KOPT-K1 (cell line): ENCODE measurements around the gene BNIP3.

Experiments used
- H3K27ac ChIP-seq: fragments of 200-600 bp; sonication (generic); 2 replicates; pipeline ENCODE4 v1.5.1; 2016; ENCODE audit warnings: antibody characterized with exemption, mild to moderate bottlenecking, low read depth, low read length; ENCODE audit not compliant: poor library complexity, severe bottlenecking
- H3K36me3 ChIP-seq: fragments of 200-600 bp; sonication (generic); 2 replicates; pipeline ENCODE4 v1.5.1; 2017; ENCODE audit warnings: antibody characterized with exemption, mild to moderate bottlenecking, low read length, moderate library complexity; ENCODE audit not compliant: insufficient read depth
- H3K9me3 ChIP-seq: fragments of 200-600 bp; sonication (generic); 2 replicates; pipeline ENCODE4 v1.5.1; 2017; ENCODE audit warnings: antibody characterized with exemption, low read length, mild to moderate bottlenecking; ENCODE audit not compliant: insufficient read depth, poor library complexity, severe bottlenecking

The BNIP3 gene

DNA sequence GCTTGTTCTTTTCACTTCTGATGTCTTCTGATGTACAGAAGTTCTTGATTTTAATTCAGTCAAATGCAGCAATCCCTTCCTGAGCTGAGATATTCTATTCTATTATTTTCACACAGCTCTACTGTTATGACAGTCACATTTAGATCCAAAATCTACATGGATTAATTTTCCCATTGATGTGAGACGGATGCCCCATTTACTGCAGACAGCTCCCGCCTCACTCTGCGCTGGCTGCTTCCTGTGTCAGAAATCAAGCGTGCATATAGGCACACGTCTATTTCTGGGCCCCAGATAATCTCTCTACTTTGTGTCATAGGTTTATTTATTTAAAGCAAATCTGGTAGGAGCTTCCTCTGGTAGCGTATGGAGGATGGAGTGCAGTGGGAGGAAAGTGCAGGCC, 6.7 kb downstream of the BNIP3 start:
- no peaks in the 10 kb centered on the region for H3K9me3 ChIP-seq
- H3K27ac ChIP-seq, result peak overlapping the region; percentile 17
- peaks cover 97% of the 10 kb centered on the region for H3K36me3 ChIP-seq

DNA sequence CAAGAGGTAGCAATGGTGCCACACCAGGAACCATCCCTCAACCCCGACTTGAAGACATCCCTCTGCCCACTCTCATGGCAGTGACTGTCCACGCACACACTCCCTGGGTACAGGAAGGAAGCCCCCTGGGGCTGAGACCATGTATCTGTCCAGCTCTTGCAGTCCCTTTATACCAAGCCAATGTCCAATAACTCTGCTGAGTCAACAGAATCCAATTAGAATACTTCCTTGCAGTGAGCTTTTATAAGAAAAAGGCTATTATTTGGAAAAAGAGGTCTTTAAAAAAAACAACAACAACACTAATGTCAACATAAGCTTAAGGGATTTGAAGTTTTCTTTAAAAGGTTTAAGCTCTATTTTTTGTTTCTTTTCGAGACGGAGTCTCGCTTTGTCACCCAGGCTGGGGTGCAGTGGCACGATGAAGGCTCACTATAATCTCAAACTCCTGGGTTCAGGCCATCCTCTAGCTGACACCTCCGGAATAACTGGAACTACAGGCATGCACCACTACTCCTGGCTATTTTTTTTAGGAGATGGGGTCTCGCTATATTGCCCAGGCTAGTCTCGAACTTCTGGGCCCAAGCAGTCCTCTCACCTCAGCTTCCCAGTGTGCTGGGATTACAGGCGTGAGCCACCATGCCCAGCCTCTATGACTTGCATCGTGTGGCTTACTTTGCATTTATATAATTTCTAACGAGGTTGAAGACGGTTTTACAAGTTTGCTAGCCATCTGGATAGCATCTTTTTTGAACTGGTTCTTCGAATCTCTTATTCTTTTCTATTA, 7.5 kb downstream of the BNIP3 start:
- Histone ChIP-seq H3K36me3 (peaks cover 98% of the 10 kb centered on the region), H3K9me3 (no peaks in the 10 kb centered on the region), H3K27ac (peak overlapping the region; percentile 65)

GRCh38 chr10:131973160-131973951, 8.4 kb downstream of the BNIP3 start:
- H3K27ac ChIP-seq, result peak overlapping the region; percentile 65
- peaks cover 98% of the 10 kb centered on the region for H3K36me3 ChIP-seq

GRCh38 chr10:131972474-131973071, 9.2 kb downstream of the BNIP3 start:
- H3K27ac ChIP-seq, result peak overlapping the region; percentile 65

More at GRCh38 chr10:131973160-131973951, 8.4 kb downstream of the BNIP3 start:
- H3K9me3 ChIP-seq, result no peaks in the 10 kb centered on the region

DNA sequence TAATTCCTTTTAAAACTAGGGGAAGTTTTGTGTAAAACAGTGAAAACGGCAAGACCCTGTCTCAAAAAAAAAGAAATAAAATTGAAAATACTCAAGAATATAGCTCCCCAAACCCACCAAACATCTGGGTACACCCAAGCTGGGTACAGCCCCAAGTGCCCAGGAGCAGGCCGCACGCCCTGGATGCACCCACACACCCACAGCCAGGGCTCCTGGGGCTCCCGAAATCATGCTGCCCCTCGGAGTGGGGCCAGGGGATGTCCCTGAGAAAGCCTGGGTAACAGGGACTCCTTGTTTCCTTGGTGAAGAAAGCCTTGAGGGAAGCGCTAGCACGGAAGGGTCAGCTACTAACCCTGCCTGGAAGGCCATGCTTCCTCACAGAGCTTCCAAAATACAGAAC, 10.1 kb downstream of the BNIP3 start:
- Histone ChIP-seq H3K9me3 (no peaks in the 10 kb centered on the region), H3K36me3 (peaks cover 97% of the 10 kb centered on the region), H3K27ac (peak overlapping the region; percentile 65)

More at GRCh38 chr10:131972474-131973071, 9.2 kb downstream of the BNIP3 start:
- H3K9me3 ChIP-seq, result no peaks in the 10 kb centered on the region
- H3K36me3 ChIP-seq, result peaks cover 97% of the 10 kb centered on the region

DNA sequence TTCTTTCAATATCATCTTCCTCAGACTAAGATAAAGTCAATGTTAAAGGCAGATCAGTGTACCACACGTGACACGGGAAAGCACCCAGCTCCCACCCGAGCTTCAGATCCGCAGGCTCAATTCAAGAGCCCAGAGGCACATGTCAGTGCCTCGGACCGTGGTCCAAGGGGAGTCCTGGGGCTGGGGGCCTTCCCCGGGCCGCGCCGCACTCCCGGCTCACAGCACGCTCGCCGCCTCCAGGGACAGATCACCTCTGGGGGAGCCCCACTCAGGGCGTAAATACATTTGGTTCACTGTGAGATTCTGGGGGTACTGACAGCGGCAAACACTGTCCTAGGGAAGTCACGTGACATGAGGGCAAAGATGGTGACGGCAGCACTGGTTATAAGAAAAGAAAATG, 10.8 kb downstream of the BNIP3 start:
- Histone ChIP-seq H3K9me3 (no peaks in the 10 kb centered on the region), H3K36me3 (peaks cover 97% of the 10 kb centered on the region), H3K27ac (no peak overlapping the region)

DNA sequence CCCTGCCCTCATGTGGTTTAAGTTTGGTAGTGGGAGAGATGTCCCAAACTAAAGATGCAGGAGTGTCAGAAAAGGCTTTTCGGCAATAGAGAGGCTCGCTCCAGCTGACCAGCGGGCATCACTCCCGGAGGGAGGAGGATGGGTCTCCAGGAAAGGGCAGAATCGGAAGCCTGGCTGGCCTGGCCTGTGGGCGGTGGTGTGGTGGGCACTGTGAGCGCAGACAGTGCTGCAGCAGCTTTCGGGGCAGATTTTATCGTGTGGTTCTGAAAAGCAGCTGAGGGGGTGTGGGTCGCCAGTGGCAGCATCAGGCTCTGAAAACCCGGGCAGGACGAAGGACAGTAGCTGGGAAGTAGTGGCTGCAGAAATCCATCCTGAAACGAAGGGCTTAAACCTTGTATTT, 12.8 kb downstream of the BNIP3 start:
- H3K27ac ChIP-seq, result no peak overlapping the region
- H3K9me3 ChIP-seq, result no peaks in the 10 kb centered on the region
- peaks cover 81% of the 10 kb centered on the region for H3K36me3 ChIP-seq

- peaks cover 78% of the 10 kb centered on the region for H3K36me3 ChIP-seq
- H3K9me3 ChIP-seq, result no peaks in the 10 kb centered on the region
- peak overlapping the region; percentile 52 for H3K27ac ChIP-seq
Observed at GRCh38 chr10:131964298-131964697, 17.4 kb downstream of the BNIP3 start.

DNA sequence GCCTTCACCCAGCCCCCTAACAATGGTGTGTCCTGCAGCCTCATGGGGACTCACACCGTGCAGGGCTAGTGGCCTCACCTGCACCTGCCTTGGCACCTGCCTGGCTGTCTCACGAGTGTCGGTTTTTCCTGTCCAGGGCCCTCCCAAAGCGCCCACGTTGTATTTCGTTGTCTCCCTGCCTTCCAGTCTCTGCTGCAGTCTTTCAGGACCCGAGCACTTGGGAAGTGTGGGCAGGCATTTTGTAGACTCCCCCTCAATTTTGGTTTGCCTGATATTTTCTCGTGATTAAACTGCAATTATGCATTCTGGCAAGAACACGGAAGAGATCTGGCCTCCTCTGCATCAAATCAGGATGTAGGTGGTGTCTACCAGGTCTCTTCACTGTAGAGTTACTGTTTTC, 17.9 kb downstream of the BNIP3 start:
- Histone ChIP-seq H3K27ac (peak overlapping the region; percentile 52), H3K9me3 (no peaks in the 10 kb centered on the region), H3K36me3 (peaks cover 73% of the 10 kb centered on the region)

DNA sequence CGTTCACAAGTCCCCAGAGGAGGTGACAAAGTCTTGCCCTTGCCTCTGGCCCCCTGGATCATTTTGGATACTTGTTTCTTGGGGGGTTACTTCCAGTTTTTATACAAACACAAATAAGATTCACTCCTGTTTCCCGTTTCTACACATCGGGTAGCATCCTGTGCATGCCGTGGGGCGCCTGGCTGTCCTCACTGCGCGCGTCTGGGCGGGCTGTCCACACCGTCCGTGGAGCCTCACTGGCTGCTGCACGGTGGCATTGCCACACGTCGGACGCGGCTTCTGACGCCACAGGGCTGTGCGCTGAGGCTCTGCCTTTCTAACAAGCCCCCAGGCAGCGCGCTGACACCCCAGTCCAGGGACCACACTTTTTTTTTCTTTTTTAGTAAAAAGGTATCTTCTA, 18.4 kb downstream of the BNIP3 start:
- no peak overlapping the region for H3K27ac ChIP-seq
- H3K9me3 ChIP-seq, result no peaks in the 10 kb centered on the region
- H3K36me3 ChIP-seq, result peaks cover 73% of the 10 kb centered on the region

GRCh38 chr10:131961777-131962662, 19.7 kb downstream of the BNIP3 start:
- Histone ChIP-seq H3K27ac (no peak overlapping the region), H3K9me3 (no peaks in the 10 kb centered on the region), H3K36me3 (peaks cover 74% of the 10 kb centered on the region)

- H3K9me3 ChIP-seq, result no peaks in the 10 kb centered on the region
- H3K27ac ChIP-seq, result no peak overlapping the region
- peaks cover 74% of the 10 kb centered on the region for H3K36me3 ChIP-seq
Observed at GRCh38 chr10:131961047-131961776, 20.5 kb downstream of the BNIP3 start.

- Histone ChIP-seq H3K27ac (no peak overlapping the region), H3K36me3 (peaks cover 75% of the 10 kb centered on the region)
Observed at GRCh38 chr10:131960631-131961046, 21.1 kb downstream of the BNIP3 start.

GRCh38 chr10:131959841-131960240, 21.9 kb downstream of the BNIP3 start:
- Histone ChIP-seq H3K36me3 (peaks cover 81% of the 10 kb centered on the region), H3K9me3 (no peaks in the 10 kb centered on the region), H3K27ac (no peak overlapping the region)

More at GRCh38 chr10:131960631-131961046, 21.1 kb downstream of the BNIP3 start:
- H3K9me3 ChIP-seq, result no peaks in the 10 kb centered on the region
